HG03159 (cell line): ENCODE data around the gene CTNNA3.

Experiments used
- ATAC-seq: cut with Tn5 transposase; IDR thresholded peaks from one replicate; pipeline ENCODE4 v1.9.1; 2021; ENCODE audit warnings: mild to moderate bottlenecking, moderate library complexity; ENCODE audit not compliant: unreplicated experiment

Gene CTNNA3

GRCh38 chr10:66782776-66783175 lies 913.2 kb downstream of the CTNNA3 start:
- ATAC-seq: no peak

GRCh38 chr10:66782144-66782543 lies 913.9 kb downstream of the CTNNA3 start:
- ATAC-seq: no peak

GRCh38 chr10:66780796-66781195 lies 915.2 kb downstream of the CTNNA3 start:
- no peak for ATAC-seq

GRCh38 chr10:66778351-66778750 lies 917.6 kb downstream of the CTNNA3 start:
- no peak for ATAC-seq

- no peak for ATAC-seq
These were observed 918.3 kb downstream of the CTNNA3 start for GRCh38 chr10:66777665-66778064.

- no peak for ATAC-seq
These were observed 922.5 kb downstream of the CTNNA3 start for GRCh38 chr10:66773472-66773817.

- no peak for ATAC-seq
These were observed 923.2 kb downstream of the CTNNA3 start for GRCh38 chr10:66772548-66773471.

GRCh38 chr10:66767707-66768106 lies 928.3 kb downstream of the CTNNA3 start:
- ATAC-seq: no peak

- ATAC-seq: no peak
These were observed 933.7 kb downstream of the CTNNA3 start for GRCh38 chr10:66762218-66762729.

GRCh38 chr10:66760941-66761340 lies 935.1 kb downstream of the CTNNA3 start:
- no peak for ATAC-seq

GRCh38 chr10:66755474-66755873 lies 940.5 kb downstream of the CTNNA3 start:
- no peak for ATAC-seq

- no peak for ATAC-seq
These were observed 943.3 kb downstream of the CTNNA3 start for GRCh38 chr10:66752714-66753113.

GRCh38 chr10:66748217-66748616 lies 947.8 kb downstream of the CTNNA3 start:
- ATAC-seq: no peak

GRCh38 chr10:66747451-66747850 lies 948.5 kb downstream of the CTNNA3 start:
- no peak for ATAC-seq

GRCh38 chr10:66746711-66747110 lies 949.3 kb downstream of the CTNNA3 start:
- no peak for ATAC-seq

- ATAC-seq: no peak
These were observed 949.7 kb downstream of the CTNNA3 start for GRCh38 chr10:66746246-66746645.

- ATAC-seq: no peak
These were observed 951.1 kb downstream of the CTNNA3 start for GRCh38 chr10:66744915-66745314.

- no peak for ATAC-seq
These were observed 958.8 kb downstream of the CTNNA3 start for GRCh38 chr10:66737241-66737640.

- no peak for ATAC-seq
These were observed 972.2 kb downstream of the CTNNA3 start for GRCh38 chr10:66723608-66724400.

GRCh38 chr10:66719483-66719882 lies 976.5 kb downstream of the CTNNA3 start:
- no peak for ATAC-seq

- ATAC-seq: no peak
These were observed 978.6 kb downstream of the CTNNA3 start for GRCh38 chr10:66717231-66717981.
